T-cell (primary cell): Measurements from ENCODE around the gene CDH4. TPM values are rescaled to one million over a fixed set of nuclear protein-coding genes. Genes with fewer than 3 reads are reported as not detected.

Source experiments
- ATAC-seq, 4 experiments: fragments of 200-7000 bp in 3 of 4; fragments of 150-1000 bp in 1 of 4; cut with Tn5 transposase; replicated peaks in 1 of 4; 1 replicate in 3 of 4; 2 replicates in 1 of 4; pipeline ENCODE4 v1.10.0; 2021; ENCODE audit warnings: moderate library complexity in 3 of 4, mild to moderate bottlenecking in 2 of 4, moderate number of reproducible peaks in 1 of 4
- CTCF ChIA-PET, 2 donors: fragments of 300-600 bp; sonication (Branson Sonifier 250); formaldehyde crosslinking; loops; one replicate each; lab custom pipeline; 2022; ENCODE audit warnings: antibody characterized with exemption in 2 of 2; lab: Charles Lee
- POLR2A ChIA-PET, 2 donors: fragments of 300-600 bp; sonication (Branson Sonifier 250); formaldehyde crosslinking; loops; one replicate each; lab custom pipeline; 2022; ENCODE audit warnings: antibody characterized with exemption in 2 of 2; lab: Charles Lee
- DNase-seq, 35 experiments: peaks; one replicate each; pipeline versions ENCODE4 v3.0.0 to v3.0.0-alpha.2; 2013 to 2023
- H3K27ac ChIP-seq: one replicate; pipeline ENCODE4 v1.5.1; 2013; ENCODE audit warnings: low read length
- H3K27me3 ChIP-seq, 2 experiments: replicated peaks in 1 of 2; 1 replicate in 1 of 2; 2 replicates in 1 of 2; pipeline versions ENCODE4 v1.6.1 to v1.7.0; 2013; ENCODE audit warnings: low read length in 1 of 2, mixed read lengths in 1 of 2; ENCODE audit not compliant: control insufficient read depth in 2 of 2, insufficient read depth in 2 of 2; ENCODE audit errors: extremely low read depth in 1 of 2
- H3K36me3 ChIP-seq, 2 donors: 1 replicate in 1 of 2; 2 replicates in 1 of 2; pipeline versions ENCODE4 v1.6.1 to v1.7.0; 2013; ENCODE audit warnings: low read length in 1 of 2; ENCODE audit not compliant: control insufficient read depth in 2 of 2, insufficient read depth in 1 of 2; ENCODE audit errors: extremely low read depth in 1 of 2
- H3K4me1 ChIP-seq, 2 experiments: 1 replicate in 1 of 2; 2 replicates in 1 of 2; pipeline versions ENCODE4 v1.6.1 to v1.7.0; 2013; ENCODE audit warnings: low read length in 2 of 2, mixed read lengths in 1 of 2; ENCODE audit not compliant: insufficient read depth in 2 of 2, control insufficient read depth in 1 of 2; ENCODE audit errors: extremely low read depth in 1 of 2
- H3K4me3 ChIP-seq, 2 donors: 1 replicate in 1 of 2; 2 replicates in 1 of 2; pipeline versions ENCODE4 v1.5.1 to v1.7.0; 2013; ENCODE audit warnings: mild to moderate bottlenecking in 2 of 2, low read length in 1 of 2, moderate library complexity in 1 of 2; ENCODE audit not compliant: control insufficient read depth in 1 of 2; ENCODE audit errors: extremely low read depth in 1 of 2
- H3K9me3 ChIP-seq: 2 replicates; pipeline ENCODE4 v1.7.0; 2013
- H3K27ac Mint-ChIP-seq, 2 donors: one replicate each; pipeline ENCODE4 v1.8.0; 2020 to 2021; ENCODE audit warnings: mild to moderate bottlenecking in 2 of 2, mixed read lengths in 2 of 2
- H3K27me3 Mint-ChIP-seq, 2 donors: one replicate each; pipeline ENCODE4 v1.8.0; 2021 to 2022; ENCODE audit warnings: mixed read lengths in 2 of 2
- H3K36me3 Mint-ChIP-seq: one replicate; pipeline ENCODE4 v1.8.0; 2021; ENCODE audit warnings: mixed read lengths
- H3K4me1 Mint-ChIP-seq, 3 donors: one replicate each; pipeline ENCODE4 v1.8.0; 2020 to 2022; ENCODE audit warnings: mixed read lengths in 3 of 3, mild to moderate bottlenecking in 1 of 3
- H3K4me3 Mint-ChIP-seq, 3 donors: one replicate each; pipeline ENCODE4 v1.8.0; 2020 to 2022; ENCODE audit warnings: mild to moderate bottlenecking in 3 of 3, mixed read lengths in 3 of 3, moderate library complexity in 3 of 3
- H3K9me3 Mint-ChIP-seq, 3 donors: one replicate each; pipeline ENCODE4 v1.8.0; 2020 to 2022; ENCODE audit warnings: mixed read lengths in 3 of 3
- WGBS: methylation state at CpG from one replicate; pipeline ENCODE4 v1.1.5; 2013; ENCODE audit warnings: missing lambda C conversion rate; ENCODE audit not compliant: insufficient coverage; 5-methylcytosine and 5-hydroxymethylcytosine counted together
- total RNA-seq, 35 experiments: library from RNA in 6 of 35; stranded (reverse) in 6 of 35; fragments of 120-200 nt in 1 of 35; gene quantifications; one replicate each; pipeline versions ENCODE4 v1.2.1 to v1.2.4 and lab custom pipeline; 2013 to 2026

Gene CDH4
- total RNA-seq, 5 donors from 2014 or later (not counting 1 experiment from before 2014, with no cell fraction given) = 0.06 to 0.64 (median 0.14) TPM

DNA sequence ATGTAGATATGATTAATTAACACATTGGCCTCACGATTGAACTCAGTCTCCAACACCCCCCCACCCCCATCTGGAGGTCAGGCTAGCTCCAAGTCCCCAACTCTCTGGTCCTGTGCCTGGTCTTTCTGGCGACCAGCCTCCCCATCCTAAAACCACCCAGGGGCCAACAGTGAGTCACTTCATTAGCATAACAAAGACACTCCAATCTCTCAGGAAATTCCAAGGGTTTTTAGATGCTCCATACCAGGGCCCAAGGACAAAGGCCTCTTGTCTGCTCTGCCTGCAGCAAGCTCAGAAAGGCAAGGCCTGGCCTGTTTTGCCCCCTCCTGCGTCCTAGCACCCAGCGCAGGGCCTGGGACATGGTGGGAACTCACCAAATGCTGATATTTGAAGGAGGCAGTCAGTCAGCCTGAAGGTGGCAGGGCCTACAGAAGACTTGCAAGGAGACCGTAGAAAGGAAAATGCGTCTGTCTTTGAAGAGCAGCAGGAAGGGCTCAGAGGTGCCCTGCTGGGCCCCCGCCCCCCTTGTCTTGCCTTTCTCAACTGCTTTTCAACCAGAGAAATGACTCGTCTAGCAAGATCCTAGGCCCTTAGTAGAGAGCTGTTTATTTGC, 184.7 kb downstream of the CDH4 start:
- no peak for DNase-seq
- CTCF ChIA-PET = no interaction called here

DNA sequence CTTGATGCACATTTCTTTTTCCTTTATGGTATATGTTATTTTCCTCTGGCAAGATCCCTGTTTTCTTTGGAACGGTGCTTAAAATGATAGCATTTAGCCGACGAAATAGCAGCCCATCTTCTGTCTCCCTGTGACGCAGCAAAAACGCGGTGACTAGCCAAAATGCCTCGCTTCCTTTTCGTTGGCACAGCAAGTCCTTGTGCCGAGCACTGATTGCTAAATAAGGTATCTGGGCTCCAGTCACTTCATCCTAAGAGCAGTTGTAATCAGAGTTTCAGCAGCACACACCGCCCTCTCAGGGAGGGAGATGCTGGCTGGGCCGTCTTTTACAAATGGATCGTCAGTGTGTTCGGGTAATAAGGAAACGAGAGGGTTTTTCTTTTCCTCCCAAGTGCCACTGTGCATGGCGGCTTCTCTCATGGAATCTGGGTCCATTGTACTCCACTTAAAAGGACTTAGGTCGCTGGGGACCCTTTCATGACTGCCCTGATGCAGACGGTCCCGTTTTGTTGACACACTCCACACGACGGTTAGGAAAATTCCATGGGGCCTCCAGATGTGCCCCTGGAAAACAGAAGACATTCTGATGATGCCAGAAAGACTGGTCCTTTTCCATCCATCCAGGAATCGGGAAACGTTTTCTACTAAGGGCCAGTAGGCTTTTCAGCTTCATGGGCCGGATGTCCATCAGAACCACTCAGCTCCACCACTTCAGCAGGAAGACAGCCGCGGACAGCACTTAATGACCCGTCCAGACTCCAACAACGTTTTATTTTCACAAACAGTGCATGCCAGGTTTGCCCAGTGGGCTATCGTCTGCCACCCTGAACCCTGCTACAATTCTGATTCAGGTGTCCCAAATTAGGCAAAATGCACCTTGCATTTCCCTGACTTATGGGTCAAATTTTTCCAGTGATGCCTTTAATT, 185.5 kb downstream of the CDH4 start:
- WGBS = 49% methylated on average over 28 of the region's 28 CpGs
- Histone ChIP-seq H3K27ac (no peak overlapping the region), H3K4me1 (no peaks in the 10 kb centered on the region), H3K9me3 (no peaks in the 10 kb centered on the region), H3K4me3 (no peak overlapping the region), H3K27me3 (peaks cover 0 to 30% of the 10 kb centered on the region in 2 experiments), H3K36me3 (no peaks in the 10 kb centered on the region)
- Mint-ChIP-seq H3K36me3 (no peaks in the 10 kb centered on the region), H3K9me3 (no peaks in the 10 kb centered on the region), H3K27me3 (peaks cover 14 to 22% of the 10 kb centered on the region in 2 donors), H3K27ac (no peak overlapping the region), H3K4me1 (no peaks in the 10 kb centered on the region), H3K4me3 (no peak overlapping the region)
- DNase-seq = no peak
- ChIA-PET POLR2A (no interaction called here), CTCF (no interaction called here)
- ATAC-seq = no peak

More for the DNA sequence above, 184.7 kb downstream of the CDH4 start:
- Mint-ChIP-seq H3K4me1 (no peaks in the 10 kb centered on the region), H3K27ac (no peak overlapping the region), H3K27me3 (peaks cover 14 to 22% of the 10 kb centered on the region in 2 donors), H3K9me3 (no peaks in the 10 kb centered on the region), H3K36me3 (no peaks in the 10 kb centered on the region), H3K4me3 (no peak overlapping the region)
- Histone ChIP-seq H3K27me3 (peaks cover 0 to 30% of the 10 kb centered on the region in 2 experiments), H3K36me3 (no peaks in the 10 kb centered on the region), H3K27ac (no peak overlapping the region), H3K4me3 (no peak overlapping the region), H3K9me3 (no peaks in the 10 kb centered on the region), H3K4me1 (no peaks in the 10 kb centered on the region)
- POLR2A ChIA-PET = no interaction called here
- WGBS = 21% methylated on average over 5 of the region's 8 CpGs
- ATAC-seq = no peak

DNA sequence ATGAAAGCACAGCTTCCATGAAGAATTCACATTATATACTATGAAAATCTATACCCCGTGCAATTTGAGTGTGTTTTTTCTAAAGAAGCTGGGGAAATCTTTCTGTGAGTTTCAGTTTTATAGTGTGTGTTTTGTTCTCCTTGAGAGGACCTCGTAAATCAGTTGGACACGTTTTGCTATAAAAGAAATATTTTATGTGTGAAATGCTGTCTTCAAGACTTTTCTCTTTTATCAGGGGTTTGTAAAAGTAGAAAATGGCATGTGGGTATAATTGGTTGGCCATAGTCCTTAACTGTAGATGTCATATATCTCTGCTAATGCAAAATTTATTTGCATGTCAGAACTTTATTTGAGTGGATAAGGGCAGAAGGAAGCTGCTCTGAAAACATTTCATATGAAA, 186.2 kb downstream of the CDH4 start:
- ATAC-seq = no peak
- peaks cover 14 to 22% of the 10 kb centered on the region in 2 donors for H3K27me3 Mint-ChIP-seq
- H3K9me3 Mint-ChIP-seq = no peaks in the 10 kb centered on the region
- H3K4me3 Mint-ChIP-seq = no peak overlapping the region
- no peaks in the 10 kb centered on the region for H3K4me1 Mint-ChIP-seq
- H3K36me3 Mint-ChIP-seq = no peaks in the 10 kb centered on the region
- H3K27ac Mint-ChIP-seq = no peak overlapping the region
- no peak for DNase-seq
- POLR2A ChIA-PET = no interaction called here
- Histone ChIP-seq H3K9me3 (no peaks in the 10 kb centered on the region), H3K27ac (no peak overlapping the region), H3K36me3 (no peaks in the 10 kb centered on the region), H3K27me3 (peaks cover 0 to 30% of the 10 kb centered on the region in 2 experiments), H3K4me1 (no peaks in the 10 kb centered on the region), H3K4me3 (no peak overlapping the region)
- WGBS = no CpG with 5 or more reads among the region's 3 CpGs
- CTCF ChIA-PET = no interaction called here

DNA sequence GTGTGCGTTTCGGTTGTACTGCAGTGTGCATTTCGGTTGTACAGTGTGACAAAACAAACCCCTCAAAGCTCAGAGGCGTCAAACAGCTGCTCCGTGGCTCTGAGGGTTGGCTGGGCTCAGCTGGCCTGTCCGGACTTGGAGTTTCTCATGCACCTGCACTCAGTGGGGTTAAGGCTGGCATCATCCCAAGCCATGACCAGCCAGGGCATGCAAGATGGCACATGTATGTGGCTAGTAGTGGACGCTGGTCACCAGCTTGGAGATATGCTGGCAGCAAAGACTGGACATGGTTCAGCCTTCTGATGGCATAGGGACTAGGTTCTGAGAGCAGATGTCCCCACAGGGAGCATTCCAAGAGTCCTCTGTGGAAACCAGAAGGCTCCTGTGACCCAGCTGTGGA, 187.2 kb downstream of the CDH4 start:
- CTCF ChIA-PET = no interaction called here

DNA sequence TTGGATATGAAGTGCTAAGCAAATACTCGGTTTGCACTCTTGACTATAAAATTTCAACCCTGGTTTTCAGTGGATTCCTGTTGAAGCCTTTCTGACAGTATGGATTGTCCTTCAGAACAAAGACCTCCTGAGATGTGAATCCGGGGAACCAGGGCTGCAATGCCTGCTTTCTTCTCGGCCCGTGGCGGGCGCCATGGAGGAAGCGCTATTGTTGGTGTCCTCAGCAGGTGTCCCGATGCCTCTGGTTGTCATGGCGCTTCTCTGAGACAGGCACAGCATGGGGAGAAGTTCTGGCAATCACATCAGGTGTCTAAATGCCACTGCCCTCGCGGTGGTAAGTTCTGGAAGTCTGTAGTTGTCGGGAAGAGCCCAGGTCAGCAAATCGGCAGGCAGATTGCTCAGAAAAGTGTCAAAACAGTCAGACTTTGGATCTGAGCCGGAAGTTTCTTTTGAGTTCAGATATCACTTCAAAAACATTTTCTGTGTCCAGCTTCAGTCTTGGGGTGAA, 188.5 kb downstream of the CDH4 start:
- Mint-ChIP-seq H3K9me3 (no peaks in the 10 kb centered on the region), H3K36me3 (no peaks in the 10 kb centered on the region), H3K4me1 (no peaks in the 10 kb centered on the region), H3K27ac (no peak overlapping the region), H3K4me3 (no peak overlapping the region), H3K27me3 (peaks cover 9 to 11% of the 10 kb centered on the region in 2 donors)
- Histone ChIP-seq H3K27ac (no peak overlapping the region), H3K36me3 (no peaks in the 10 kb centered on the region), H3K27me3 (peaks cover 0 to 19% of the 10 kb centered on the region in 2 experiments), H3K9me3 (no peaks in the 10 kb centered on the region), H3K4me1 (no peaks in the 10 kb centered on the region), H3K4me3 (no peak overlapping the region)
- WGBS = 79% methylated on average over 13 of the region's 14 CpGs
- ATAC-seq (no peak), DNase-seq (no peak)
- ChIA-PET POLR2A (no interaction called here), CTCF (no interaction called here)

More for the DNA sequence above, 187.2 kb downstream of the CDH4 start:
- Mint-ChIP-seq H3K4me3 (no peak overlapping the region), H3K27me3 (peaks cover 14 to 16% of the 10 kb centered on the region in 2 donors), H3K4me1 (no peaks in the 10 kb centered on the region), H3K27ac (no peak overlapping the region), H3K36me3 (no peaks in the 10 kb centered on the region), H3K9me3 (no peaks in the 10 kb centered on the region)
- DNase-seq (no peak), ATAC-seq (no peak)
- H3K9me3 ChIP-seq = no peaks in the 10 kb centered on the region
- no peak overlapping the region for H3K4me3 ChIP-seq
- H3K36me3 ChIP-seq = no peaks in the 10 kb centered on the region
- H3K4me1 ChIP-seq = no peaks in the 10 kb centered on the region
- 70% methylated on average over 7 of the region's 7 CpGs for WGBS
- POLR2A ChIA-PET = no interaction called here
- peaks cover 0 to 23% of the 10 kb centered on the region in 2 experiments for H3K27me3 ChIP-seq
- no peak overlapping the region for H3K27ac ChIP-seq

DNA sequence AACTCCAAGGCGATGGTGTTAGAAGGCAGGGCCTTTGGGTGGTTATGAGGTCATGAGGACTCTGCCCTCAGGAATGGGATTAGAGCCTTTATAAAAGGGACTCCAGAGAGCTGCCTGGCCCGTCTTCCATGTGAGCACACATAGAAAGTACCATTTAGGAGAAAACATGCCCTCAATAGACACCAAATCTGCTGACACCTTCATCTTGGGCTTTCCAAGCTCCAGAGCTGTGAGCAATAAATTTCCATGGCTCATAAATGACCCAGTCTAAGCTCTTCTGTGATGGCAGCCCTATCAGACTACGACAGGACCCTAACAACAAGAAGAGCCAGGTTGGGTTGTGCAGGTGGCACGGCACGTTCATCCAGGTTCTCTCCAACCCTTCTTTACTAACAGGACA, 189.5 kb downstream of the CDH4 start:
- Mint-ChIP-seq H3K4me1 (no peaks in the 10 kb centered on the region), H3K4me3 (no peak overlapping the region), H3K27ac (no peak overlapping the region), H3K27me3 (peaks cover 3 to 4% of the 10 kb centered on the region in 2 donors), H3K36me3 (no peaks in the 10 kb centered on the region), H3K9me3 (no peaks in the 10 kb centered on the region)
- ChIA-PET POLR2A (no interaction called here), CTCF (no interaction called here)
- Histone ChIP-seq H3K27ac (no peak overlapping the region), H3K36me3 (no peaks in the 10 kb centered on the region), H3K4me3 (no peak overlapping the region), H3K4me1 (no peaks in the 10 kb centered on the region), H3K9me3 (no peaks in the 10 kb centered on the region), H3K27me3 (peaks cover 0 to 11% of the 10 kb centered on the region in 2 experiments)
- ATAC-seq (no peak), DNase-seq (no peak)
- WGBS = 60% methylated on average over 2 of the region's 5 CpGs
